Right lobe of liver (tissue), 6 donors: ENCODE data around the gene ZFYVE1. TPM values are rescaled to one million over a fixed set of nuclear protein-coding genes. Genes with fewer than 3 reads are reported as not detected.

ENCODE experiments used
- ATAC-seq, 4 donors: fragments of 200-7000 bp; cut with Tn5 transposase; one replicate each; pipeline ENCODE4 v1.9.1; 2020; ENCODE audit warnings: mild to moderate bottlenecking in 4 of 4, moderate library complexity in 4 of 4
- DNase-seq, 3 donors: peaks; one replicate each; pipeline ENCODE4 v3.0.0-alpha.2; 2020
- H3K27ac ChIP-seq, 3 donors: fragments of 200-600 bp; one replicate each; pipeline ENCODE4 v1.8.0; 2022
- H3K27me3 ChIP-seq, 2 donors: fragments of 200-600 bp; one replicate each; pipeline ENCODE4 v1.8.0; 2022
- H3K36me3 ChIP-seq, 4 donors: fragments of 200-600 bp; sonication (generic) in 1 of 4; one replicate each; pipeline versions ENCODE4 v1.5.1 to v1.8.0; 2017 to 2022; ENCODE audit warnings: control low read depth in 1 of 4
- H3K4me1 ChIP-seq, 4 donors: fragments of 200-600 bp; sonication (generic) in 1 of 4; one replicate each; pipeline versions ENCODE4 v1.5.1 to v1.8.0; 2017 to 2022; ENCODE audit warnings: control low read depth in 1 of 4
- H3K4me3 ChIP-seq, 3 donors: fragments of 200-600 bp; one replicate each; pipeline ENCODE4 v1.8.0; 2022
- H3K9me3 ChIP-seq, 4 donors: fragments of 200-600 bp; sonication (generic) in 1 of 4; one replicate each; pipeline versions ENCODE4 v1.5.1 to v1.8.0; 2017 to 2022; ENCODE audit warnings: control low read depth in 1 of 4
- POLR2A ChIP-seq: fragments of 450-650 bp; IDR thresholded peaks from one replicate; pipeline ENCODE4 v1.6.1; 2017; ENCODE audit warnings: antibody characterized with exemption, mild to moderate bottlenecking
- WGBS: methylation state at CpG from one replicate; pipeline ENCODE4 v1.1.6; 2018; ENCODE audit warnings: low coverage, low lambda C conversion rate; ENCODE audit not compliant: insufficient coverage; ENCODE audit errors: missing lambda C conversion rate; 5-methylcytosine and 5-hydroxymethylcytosine counted together
- intact Hi-C, 2 donors: fragments of 100-400 bp; cut with DNase I; formaldehyde crosslinking; loops; one replicate each; pipeline versions ENCODE4 v1.11.2 to v1.14.1; 2022
- total RNA-seq, 6 experiments: library from RNA; depleted of rRNA in 2 of 6; stranded (reverse); fragments of >200 nt in 2 of 6; fragmentation: NEBNext Ultra II Directional in 3 of 6; extraction: Animal tissue kit (Norgen Biotek cat#: 25700) in 3 of 6; gene quantifications; one replicate each; pipeline versions ENCODE4 v1.1.0 to v1.2.4, GENCODE V29; 2016 to 2023
- TF ChIP-seq, protein P1 (sequence below), 4 donors: fragments of 200-600 bp in 3 of 4; fragments of 450-650 bp in 1 of 4; IDR thresholded peaks; one replicate each; pipeline versions ENCODE4 v1.5.1 to v1.8.0; 2016 to 2022; ENCODE audit warnings: antibody characterized with exemption in 4 of 4, mild to moderate bottlenecking in 2 of 4
- donor health status: DM: no; HTN: yes; CAD: no.
- donor health status: DM: no; HTN: no; CAD: no.
- donor health status: DM: no; HTN: no; CAD: no.
- donor health status: DM: no; HTN: yes; CAD: no.
- donor health status: DM: no; HTN: yes; CAD: no.

Gene ZFYVE1
- total RNA-seq, 6 experiments from 2014 or later: 9.9 to 14.3 (median 11.4) TPM

DNA sequence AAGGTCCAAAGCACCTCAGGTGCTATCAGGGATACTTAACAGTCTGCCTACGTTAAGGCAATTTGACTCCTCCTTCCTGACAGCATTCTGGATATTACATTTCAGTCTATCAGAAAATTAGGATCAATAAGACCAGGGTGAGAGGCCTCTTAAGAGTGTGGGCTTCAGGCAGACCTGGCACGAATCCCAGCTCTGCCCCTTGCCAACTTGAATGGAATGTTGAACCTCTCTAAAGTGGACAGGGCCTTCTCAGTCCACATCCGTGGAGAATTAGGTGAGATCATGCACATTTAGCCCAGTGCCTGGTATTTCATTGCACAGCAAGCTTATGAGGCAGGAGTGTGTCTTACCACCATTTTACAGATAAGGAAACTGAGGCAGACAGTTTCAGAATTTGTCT, 74.7 kb downstream of the ZFYVE1 start:
- Histone ChIP-seq H3K27ac (no peak overlapping the region), H3K4me3 (no peak overlapping the region), H3K4me1 (no peaks in the 10 kb centered on the region), H3K27me3 (no peaks in the 10 kb centered on the region), H3K36me3 (peaks cover 0 to 8% (median 3%) of the 10 kb centered on the region in 4 donors), H3K9me3 (no peaks in the 10 kb centered on the region)
- intact Hi-C loops: no loop called here
- ATAC-seq (no peak), DNase-seq (no peak)
- TF ChIP-seq, protein P1, sequence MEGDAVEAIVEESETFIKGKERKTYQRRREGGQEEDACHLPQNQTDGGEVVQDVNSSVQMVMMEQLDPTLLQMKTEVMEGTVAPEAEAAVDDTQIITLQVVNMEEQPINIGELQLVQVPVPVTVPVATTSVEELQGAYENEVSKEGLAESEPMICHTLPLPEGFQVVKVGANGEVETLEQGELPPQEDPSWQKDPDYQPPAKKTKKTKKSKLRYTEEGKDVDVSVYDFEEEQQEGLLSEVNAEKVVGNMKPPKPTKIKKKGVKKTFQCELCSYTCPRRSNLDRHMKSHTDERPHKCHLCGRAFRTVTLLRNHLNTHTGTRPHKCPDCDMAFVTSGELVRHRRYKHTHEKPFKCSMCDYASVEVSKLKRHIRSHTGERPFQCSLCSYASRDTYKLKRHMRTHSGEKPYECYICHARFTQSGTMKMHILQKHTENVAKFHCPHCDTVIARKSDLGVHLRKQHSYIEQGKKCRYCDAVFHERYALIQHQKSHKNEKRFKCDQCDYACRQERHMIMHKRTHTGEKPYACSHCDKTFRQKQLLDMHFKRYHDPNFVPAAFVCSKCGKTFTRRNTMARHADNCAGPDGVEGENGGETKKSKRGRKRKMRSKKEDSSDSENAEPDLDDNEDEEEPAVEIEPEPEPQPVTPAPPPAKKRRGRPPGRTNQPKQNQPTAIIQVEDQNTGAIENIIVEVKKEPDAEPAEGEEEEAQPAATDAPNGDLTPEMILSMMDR (IDR thresholded peaks at IDR 0.05): no peak
- no peak for TF ChIP-seq POLR2A
- WGBS: 60% methylated on average over 3 of the region's 3 CpGs

DNA sequence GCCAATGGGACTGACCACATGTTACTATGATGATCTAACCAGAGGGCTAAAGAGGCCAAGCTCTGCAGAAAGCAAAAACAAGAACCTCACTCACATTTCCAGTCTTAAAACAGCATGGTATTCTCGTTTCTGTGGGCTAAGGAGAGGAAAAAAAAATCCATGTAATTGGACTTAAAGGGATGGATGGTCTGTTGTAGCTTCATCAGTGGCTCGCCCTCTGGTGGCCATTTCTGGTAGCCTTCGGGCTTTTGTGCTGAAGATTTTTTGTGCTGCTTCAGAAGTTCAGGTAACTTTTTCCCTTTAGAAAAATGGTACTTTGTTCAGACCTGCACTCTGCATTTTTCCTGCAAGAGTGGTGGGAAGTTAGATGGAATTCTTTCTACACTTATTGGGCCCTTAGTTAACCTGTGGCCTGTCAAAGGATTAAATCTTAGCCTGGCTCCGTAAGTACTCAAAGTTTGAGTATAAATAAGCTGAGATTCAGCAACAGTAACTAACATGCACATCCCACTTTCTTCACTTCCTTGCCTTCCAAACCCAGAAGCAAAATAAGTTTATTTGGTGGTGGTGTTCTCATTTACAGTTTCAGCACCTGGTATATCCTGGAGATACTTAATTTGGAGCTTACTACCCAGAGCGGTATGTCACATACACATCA, 78.3 kb downstream of the ZFYVE1 start:
- Histone ChIP-seq H3K36me3 (no peaks in the 10 kb centered on the region), H3K27me3 (no peaks in the 10 kb centered on the region), H3K27ac (no peak overlapping the region), H3K9me3 (no peaks in the 10 kb centered on the region), H3K4me1 (no peaks in the 10 kb centered on the region), H3K4me3 (no peak overlapping the region)
- intact Hi-C loops: loop anchor here in 1 of 2 donors (5.0 kb wide), 1 partner anchor 436 kb away; no protein-coding TSS in a partner anchor
- DNase-seq: peak in 1 of 3 donors; percentile 57
- 38% methylated on average over 5 of the region's 5 CpGs for WGBS
- TF ChIP-seq POLR2A: no peak
- TF ChIP-seq, protein P1 (IDR thresholded peaks at IDR 0.05): peak; percentile 72 to 88 (median 84)
- peak; percentile 59 to 78 (median 74) for ATAC-seq

DNA sequence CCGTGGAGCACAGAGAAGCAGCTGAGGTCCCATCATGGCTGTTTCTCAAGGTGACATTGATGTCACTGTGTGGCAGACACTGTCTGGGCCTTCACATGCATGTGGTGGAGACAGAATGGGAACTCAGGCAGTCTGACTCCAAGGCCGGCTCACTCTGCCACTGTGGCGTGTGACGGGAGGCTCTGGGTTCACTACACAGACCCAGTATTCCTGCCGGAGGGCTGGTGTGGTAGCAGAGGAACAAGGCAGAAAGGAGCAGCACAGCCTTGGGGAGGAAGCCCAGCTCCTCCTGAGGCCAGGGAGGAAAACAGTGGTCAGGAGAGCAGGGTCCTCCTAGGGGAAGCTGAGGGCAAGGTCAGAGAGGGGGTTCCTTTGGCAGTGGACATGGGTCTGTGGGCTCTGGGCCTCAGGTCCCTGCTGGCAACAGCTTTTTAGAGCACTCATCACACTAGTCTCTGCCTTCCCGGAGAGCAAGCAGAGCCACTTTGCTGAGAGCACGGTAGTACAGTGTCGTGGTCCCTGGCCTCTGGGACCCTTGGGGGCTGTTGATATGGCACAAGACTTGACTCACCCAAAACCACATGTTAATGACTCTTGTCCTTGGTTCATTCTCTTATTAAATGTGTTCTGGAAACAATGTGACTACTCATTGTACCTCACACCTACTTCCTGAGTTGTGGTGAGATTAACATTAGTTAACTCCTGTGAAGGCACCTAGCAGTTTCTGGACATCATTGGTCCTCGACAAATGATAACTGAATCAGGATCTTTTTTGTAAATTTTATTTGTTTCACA, 79.3 kb downstream of the ZFYVE1 start:
- peaks cover 0 to 6% (median 3%) of the 10 kb centered on the region in 4 donors for H3K36me3 ChIP-seq

DNA sequence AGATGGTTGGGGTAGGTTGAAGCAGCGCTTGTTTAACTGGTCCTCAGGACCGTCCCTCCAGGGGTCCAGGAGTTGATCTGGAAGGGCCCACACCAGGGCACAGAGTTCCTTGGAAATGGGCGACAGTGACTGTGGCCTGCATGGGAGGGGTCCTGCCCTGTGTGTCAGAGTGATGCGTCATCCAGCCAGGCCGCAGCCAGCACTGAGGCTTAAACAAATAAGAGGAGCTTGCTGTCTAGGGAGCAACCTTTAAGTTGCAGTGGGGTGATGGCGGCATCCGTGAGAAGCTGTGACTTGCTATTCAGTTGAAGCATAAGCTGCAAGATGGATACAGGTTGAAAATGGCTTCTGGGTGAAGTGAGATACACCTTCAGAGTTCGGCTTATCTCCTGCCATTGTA, 80.4 kb downstream of the ZFYVE1 start:
- TF ChIP-seq, protein P1 (IDR thresholded peaks at IDR 0.05): no peak
- no peak for TF ChIP-seq POLR2A
- no peak for ATAC-seq
- no peaks in the 10 kb centered on the region for H3K9me3 ChIP-seq
- 84% methylated on average over 5 of the region's 8 CpGs for WGBS
- no peak overlapping the region for H3K4me3 ChIP-seq
- H3K27ac ChIP-seq: no peak overlapping the region
- no peaks in the 10 kb centered on the region for H3K27me3 ChIP-seq
- intact Hi-C loops: loop anchor here in 1 of 2 donors (5.0 kb wide), 1 partner anchor 434 kb away; no protein-coding TSS in a partner anchor
- no peaks in the 10 kb centered on the region for H3K4me1 ChIP-seq
- DNase-seq: no peak
- peaks cover 0 to 10% (median 3%) of the 10 kb centered on the region in 4 donors for H3K36me3 ChIP-seq

More for the DNA sequence above, 79.3 kb downstream of the ZFYVE1 start:
- TF ChIP-seq, protein P1 (IDR thresholded peaks at IDR 0.05): no peak
- no peak for TF ChIP-seq POLR2A
- Histone ChIP-seq H3K4me3 (no peak overlapping the region), H3K9me3 (no peaks in the 10 kb centered on the region), H3K4me1 (no peaks in the 10 kb centered on the region), H3K27ac (no peak overlapping the region), H3K27me3 (no peaks in the 10 kb centered on the region)
- DNase-seq (no peak), ATAC-seq (peak in 2 of 4 donors; percentile 8 to 13)
- 85% methylated on average over 2 of the region's 9 CpGs for WGBS
- intact Hi-C loops: loop anchor here in 1 of 2 donors (5.0 kb wide), 1 partner anchor 435 kb away; no protein-coding TSS in a partner anchor
